Measurements from ENCODE around the gene ITPRIPL2. TPM values are rescaled to one million over a fixed set of nuclear protein-coding genes. Genes with fewer than 3 reads are reported as not detected.

Gene ITPRIPL2
- polyA plus RNA-seq (ENCODE audit: insufficient read length in 4 of 4): 10 to 100 TPM; 16.3 to 19.9 (median 17.9) TPM

- DNase-seq (ENCODE audit: low read depth in 4 of 4, low spot score in 2 of 4): peak in 3 of 4 donors; percentile 69 to 77 (median 75)
These were observed at the start of gene ITPRIPL2 for GRCh38 chr16:19113577-19114358. ITPRIPL2 (plus strand) TSS chr16:19113964; CDS start chr16:19114462, 498 bp downstream.

- no peak for DNase-seq (ENCODE audit: low read depth in 4 of 4, low spot score in 2 of 4)
These were observed 46.8 kb upstream of the ITPRIPL2 start for GRCh38 chr16:19066988-19067348.

GRCh38 chr16:19067349-19068236 is 46.2 kb upstream of the ITPRIPL2 start, which contains the start of gene COQ7:
COQ7 (plus strand) TSS chr16:19067614; CDS start chr16:19067665, 51 bp downstream.
- peak; percentile 99 to 100 (median 100) for DNase-seq (ENCODE audit: low read depth in 4 of 4, low spot score in 2 of 4)

- no peak for DNase-seq (ENCODE audit: low read depth in 4 of 4, low spot score in 2 of 4)
These were observed 45.4 kb upstream of the ITPRIPL2 start for GRCh38 chr16:19068237-19068815.

- DNase-seq (ENCODE audit: low read depth in 4 of 4, low spot score in 2 of 4): no peak
These were observed 41.7 kb upstream of the ITPRIPL2 start for GRCh38 chr16:19071811-19072777.

GRCh38 chr16:19073344-19073743 is 40.4 kb upstream of the ITPRIPL2 start:
- no peak for DNase-seq (ENCODE audit: low read depth in 4 of 4, low spot score in 2 of 4)

- DNase-seq (ENCODE audit: low read depth in 4 of 4, low spot score in 2 of 4): no peak
These were observed 39.9 kb upstream of the ITPRIPL2 start for GRCh38 chr16:19073863-19074262.

- DNase-seq (ENCODE audit: low read depth in 4 of 4, low spot score in 2 of 4): no peak
These were observed 38.3 kb upstream of the ITPRIPL2 start for GRCh38 chr16:19075511-19075910.

GRCh38 chr16:19077879-19078278 is 35.9 kb upstream of the ITPRIPL2 start:
- no peak for DNase-seq (ENCODE audit: low read depth in 4 of 4, low spot score in 2 of 4)

- no peak for DNase-seq (ENCODE audit: low read depth in 4 of 4, low spot score in 2 of 4)
These were observed 30.1 kb upstream of the ITPRIPL2 start for GRCh38 chr16:19083670-19084069.

GRCh38 chr16:19084139-19084538 is 29.6 kb upstream of the ITPRIPL2 start:
- DNase-seq (ENCODE audit: low read depth in 4 of 4, low spot score in 2 of 4): no peak

GRCh38 chr16:19084879-19085278 is 28.9 kb upstream of the ITPRIPL2 start:
- no peak for DNase-seq (ENCODE audit: low read depth in 4 of 4, low spot score in 2 of 4)

GRCh38 chr16:19085679-19086200 is 28.0 kb upstream of the ITPRIPL2 start:
- no peak for DNase-seq (ENCODE audit: low read depth in 4 of 4, low spot score in 2 of 4)

GRCh38 chr16:19086322-19087199 is 27.2 kb upstream of the ITPRIPL2 start:
- peak in 3 of 4 donors; percentile 60 to 84 (median 77) for DNase-seq (ENCODE audit: low read depth in 4 of 4, low spot score in 2 of 4)

GRCh38 chr16:19088341-19088916 is 25.3 kb upstream of the ITPRIPL2 start:
- no peak for DNase-seq (ENCODE audit: low read depth in 4 of 4, low spot score in 2 of 4)

- DNase-seq (ENCODE audit: low read depth in 4 of 4, low spot score in 2 of 4): no peak
These were observed 24.3 kb upstream of the ITPRIPL2 start for GRCh38 chr16:19089410-19089955.

- no peak for DNase-seq (ENCODE audit: low read depth in 4 of 4, low spot score in 2 of 4)
These were observed 22.8 kb upstream of the ITPRIPL2 start for GRCh38 chr16:19090916-19091315.

All from left renal cortex interstitium (tissue), 4 donors.